Smooth muscle cell (in vitro differentiated cells): ENCODE results near the gene ALDH1L2. TPM values are rescaled to one million over a fixed set of nuclear protein-coding genes. Genes with fewer than 3 reads are reported as not detected.

Experiments used
- DNase-seq: peaks from one replicate; lab custom pipeline; 2025; ENCODE audit not compliant: unreplicated experiment; lab: John Stamatoyannopoulos, UW
- H2AFZ ChIP-seq: fragments of 200-600 bp; sonication (generic); 2 replicates; pipeline ENCODE4 v1.6.0; 2016; ENCODE audit warnings: antibody characterized with exemption, low read depth, mild to moderate bottlenecking
- H3F3A ChIP-seq: fragments of 200-600 bp; sonication (generic); 2 replicates; pipeline ENCODE4 v1.6.0; 2017; ENCODE audit warnings: antibody characterized with exemption, low read depth
- H3K27ac ChIP-seq: fragments of 200-600 bp; sonication (generic); 2 replicates; pipeline ENCODE4 v1.5.1; 2016; ENCODE audit warnings: low read depth, mild to moderate bottlenecking
- H3K27me3 ChIP-seq: fragments of 200-600 bp; sonication (generic); 2 replicates; pipeline ENCODE4 v1.6.1; 2016; ENCODE audit warnings: low read depth, mild to moderate bottlenecking
- H3K36me3 ChIP-seq: fragments of 200-600 bp; sonication (generic); 2 replicates; pipeline ENCODE4 v1.5.1; 2016; ENCODE audit warnings: low read depth
- H3K4me1 ChIP-seq: fragments of 200-600 bp; sonication (generic); 2 replicates; pipeline ENCODE4 v1.5.1; 2016; ENCODE audit warnings: low read depth
- H3K4me2 ChIP-seq: fragments of 200-600 bp; sonication (generic); 2 replicates; pipeline ENCODE4 v1.6.0; 2016; ENCODE audit warnings: mild to moderate bottlenecking
- H3K4me3 ChIP-seq: fragments of 200-600 bp; sonication (generic); 2 replicates; pipeline ENCODE4 v1.5.1; 2016; ENCODE audit warnings: mild to moderate bottlenecking
- H3K79me2 ChIP-seq: fragments of 200-600 bp; sonication (generic); 2 replicates; pipeline ENCODE4 v1.6.0; 2016; ENCODE audit warnings: low read depth, mild to moderate bottlenecking
- H3K9ac ChIP-seq: fragments of 200-600 bp; sonication (generic); 2 replicates; pipeline ENCODE4 v1.6.0; 2016; ENCODE audit warnings: low read depth
- H3K9me3 ChIP-seq: fragments of 200-600 bp; sonication (generic); replicated peaks from 2 replicates; pipeline ENCODE4 v1.5.1; 2016; ENCODE audit warnings: low read depth
- H4K20me1 ChIP-seq: fragments of 200-600 bp; sonication (generic); 2 replicates; pipeline ENCODE4 v1.6.0; 2016; ENCODE audit warnings: low read depth
- WGBS: methylation state at CpG from one replicate; pipeline ENCODE4 v1.1.7; 2016; ENCODE audit warnings: low lambda C conversion rate; 5-methylcytosine and 5-hydroxymethylcytosine counted together
- polyA plus RNA-seq: library from polyadenylated mRNA; unstranded; fragments of >200 nt; fragmentation: Nextera tagmentation; extraction: Ambion mirVana; gene quantifications from 2 replicates; pipeline ENCODE4 v1.2.1, GENCODE V29; 2016
- total RNA-seq: library from RNA; depleted of rRNA; stranded (reverse); fragments of >200 nt; gene quantifications from 2 replicates; pipeline ENCODE4 v1.2.3, GENCODE V29; 2014
- TF ChIP-seq, protein P1 (sequence below): fragments of 200-600 bp; sonication (generic); IDR thresholded peaks from 2 replicates; pipeline ENCODE4 v1.5.1; 2017; ENCODE audit warnings: borderline replicate concordance, mild to moderate bottlenecking, antibody characterized with exemption; ENCODE audit not compliant: insufficient read depth, poor library complexity, severe bottlenecking

The ALDH1L2 gene
- 28.1 and 34.5 TPM in 2 replicates for total RNA-seq
- 14.8 and 25.3 TPM in 2 replicates for polyA plus RNA-seq

DNA sequence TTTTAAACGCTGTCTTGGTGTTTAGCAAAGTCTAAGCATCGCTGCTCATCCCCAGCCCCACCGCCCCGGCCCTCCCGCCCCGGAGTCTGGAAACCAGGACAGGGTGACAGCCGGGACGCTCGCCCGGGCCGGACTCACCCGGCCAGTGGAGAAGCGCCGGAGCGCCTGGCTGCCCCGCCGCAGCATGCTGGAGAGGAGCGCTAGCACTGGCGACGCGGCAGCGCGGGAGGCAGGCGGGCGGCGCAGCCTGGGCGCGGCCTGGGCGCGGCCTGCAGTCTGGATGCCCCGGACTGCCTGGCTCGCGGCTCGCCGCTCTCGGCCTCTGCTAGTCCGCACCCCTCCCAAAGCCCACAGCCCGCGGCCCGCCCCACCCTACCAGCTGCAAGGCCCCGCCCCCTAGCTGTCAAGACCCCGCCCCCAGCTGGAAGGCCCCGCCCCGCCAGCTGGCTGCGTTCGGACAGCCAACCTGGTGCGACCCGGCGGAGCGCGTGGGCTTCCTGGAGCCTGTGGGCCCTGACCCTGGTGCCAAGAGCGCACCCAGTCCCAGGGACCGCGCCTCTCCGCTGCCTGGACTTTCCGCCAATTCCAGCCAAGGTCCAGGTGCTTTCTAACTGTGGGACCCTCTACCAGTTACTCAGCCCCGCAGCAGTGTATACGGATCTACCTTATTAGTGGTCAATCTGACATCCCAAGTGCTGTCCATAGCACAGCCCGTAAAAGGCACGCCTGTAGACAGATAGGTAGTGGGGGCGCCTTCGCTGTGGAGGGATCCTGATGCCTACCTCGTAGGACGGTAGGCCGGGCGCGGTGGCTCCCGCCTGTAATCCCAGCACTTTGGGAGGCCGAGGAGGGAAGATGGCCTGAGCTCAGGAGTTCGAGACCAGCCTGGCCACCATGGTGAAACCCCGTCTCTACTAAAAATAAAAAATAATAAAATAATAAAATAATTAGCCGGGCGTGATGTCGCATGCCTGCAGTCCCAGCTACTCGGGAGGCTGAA is at the start of gene ALDH1L2:
ALDH1L2 (minus strand) TSS at position 208 of the 1,000 bp plus-strand sequence; CDS start at position 186, 22 bp downstream.
- Histone ChIP-seq H3K27me3 (no peaks in the 10 kb centered on the region), H3K79me2 (peaks cover 36% of the 10 kb centered on the region), H3K27ac (peak within 1 kb of the TSS; percentile 57), H3K4me3 (peak within 1 kb of the TSS; percentile 65), H3K36me3 (no peaks in the 10 kb centered on the region), H3K9ac (peak within 1 kb of the TSS; percentile 71), H3K9me3 (no peaks in the 10 kb centered on the region), H4K20me1 (no peaks in the 10 kb centered on the region), H2AFZ (peak within 1 kb of the TSS; percentile 86), H3K4me1 (no peaks in the 10 kb centered on the region), H3K4me2 (peak within 1 kb of the TSS; percentile 90), H3F3A (no peaks in the 10 kb centered on the region)
- TF ChIP-seq, protein P1, sequence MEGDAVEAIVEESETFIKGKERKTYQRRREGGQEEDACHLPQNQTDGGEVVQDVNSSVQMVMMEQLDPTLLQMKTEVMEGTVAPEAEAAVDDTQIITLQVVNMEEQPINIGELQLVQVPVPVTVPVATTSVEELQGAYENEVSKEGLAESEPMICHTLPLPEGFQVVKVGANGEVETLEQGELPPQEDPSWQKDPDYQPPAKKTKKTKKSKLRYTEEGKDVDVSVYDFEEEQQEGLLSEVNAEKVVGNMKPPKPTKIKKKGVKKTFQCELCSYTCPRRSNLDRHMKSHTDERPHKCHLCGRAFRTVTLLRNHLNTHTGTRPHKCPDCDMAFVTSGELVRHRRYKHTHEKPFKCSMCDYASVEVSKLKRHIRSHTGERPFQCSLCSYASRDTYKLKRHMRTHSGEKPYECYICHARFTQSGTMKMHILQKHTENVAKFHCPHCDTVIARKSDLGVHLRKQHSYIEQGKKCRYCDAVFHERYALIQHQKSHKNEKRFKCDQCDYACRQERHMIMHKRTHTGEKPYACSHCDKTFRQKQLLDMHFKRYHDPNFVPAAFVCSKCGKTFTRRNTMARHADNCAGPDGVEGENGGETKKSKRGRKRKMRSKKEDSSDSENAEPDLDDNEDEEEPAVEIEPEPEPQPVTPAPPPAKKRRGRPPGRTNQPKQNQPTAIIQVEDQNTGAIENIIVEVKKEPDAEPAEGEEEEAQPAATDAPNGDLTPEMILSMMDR, result no peak
- DNase-seq, result peak; percentile 71
- WGBS, result 30% methylated on average over 62 of the region's 75 CpGs

DNA sequence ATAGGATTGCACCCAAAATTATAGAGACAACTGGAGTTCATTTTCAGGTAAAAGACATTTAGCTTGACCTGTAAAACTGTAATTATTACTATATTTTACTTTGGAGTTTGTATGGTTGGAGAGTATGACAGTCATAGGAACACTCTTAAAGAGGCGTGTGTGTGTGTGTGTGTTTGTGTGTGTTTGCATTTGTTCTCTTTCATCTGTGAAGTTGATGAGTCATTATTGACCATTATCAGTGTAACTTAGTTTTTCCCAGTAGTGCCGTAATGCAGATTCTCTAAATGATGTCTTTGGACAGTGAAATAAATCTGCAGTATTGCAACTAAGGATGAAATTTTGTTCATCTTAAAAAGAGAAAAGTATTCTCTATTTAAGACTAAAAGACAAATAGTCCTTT is 36.3 kb upstream of the ALDH1L2 start:
- WGBS, result 38% methylated on average over 2 of the region's 2 CpGs
- H3K27me3 ChIP-seq, result no peaks in the 10 kb centered on the region
- H3K4me1 ChIP-seq, result no peaks in the 10 kb centered on the region
- H3K36me3 ChIP-seq, result peaks cover 49% of the 10 kb centered on the region
- DNase-seq, result no peak
- H3K27ac ChIP-seq, result no peak overlapping the region
- H3K4me3 ChIP-seq, result no peak overlapping the region
- peaks cover 6% of the 10 kb centered on the region for H3K79me2 ChIP-seq
- H4K20me1 ChIP-seq, result peaks cover 8% of the 10 kb centered on the region
- H3K9ac ChIP-seq, result no peak overlapping the region
- no peaks in the 10 kb centered on the region for H3K9me3 ChIP-seq
- H3K4me2 ChIP-seq, result no peak overlapping the region
- H2AFZ ChIP-seq, result no peak overlapping the region
- TF ChIP-seq, protein P1, result no peak
- H3F3A ChIP-seq, result no peaks in the 10 kb centered on the region

DNA sequence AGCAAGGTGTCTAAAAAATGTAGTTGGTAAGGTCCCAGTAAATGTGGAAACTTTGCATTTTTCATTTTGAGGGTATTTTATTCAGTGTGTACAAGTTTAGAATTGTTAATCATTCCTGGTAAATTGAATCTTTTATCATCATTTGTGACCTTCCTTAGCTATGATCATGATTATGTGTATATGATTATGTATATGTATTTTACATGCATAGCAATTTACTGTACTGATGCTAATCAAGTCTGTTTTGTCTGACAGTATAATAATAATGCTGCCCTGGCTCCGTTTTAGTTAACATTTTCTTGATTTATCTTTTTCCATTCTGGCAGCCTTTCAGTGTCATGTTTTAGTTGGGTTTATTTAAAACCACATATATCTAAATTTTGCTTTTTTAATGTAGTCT is 32.7 kb upstream of the ALDH1L2 start:
- Histone ChIP-seq H3K27ac (no peak overlapping the region), H2AFZ (no peak overlapping the region), H3K4me3 (no peak overlapping the region), H3F3A (no peaks in the 10 kb centered on the region), H4K20me1 (peaks cover 42% of the 10 kb centered on the region), H3K36me3 (peaks cover 41% of the 10 kb centered on the region), H3K9me3 (no peaks in the 10 kb centered on the region), H3K4me2 (no peak overlapping the region), H3K79me2 (peaks cover 34% of the 10 kb centered on the region), H3K27me3 (no peaks in the 10 kb centered on the region), H3K4me1 (no peaks in the 10 kb centered on the region), H3K9ac (no peak overlapping the region)
- 100% methylated on average over 1 of the region's 1 CpG for WGBS
- DNase-seq, result no peak
- TF ChIP-seq, protein P1, result no peak
